Pancreas (tissue), 10 donors: ENCODE data around the gene TEKTIP1. TPM values are rescaled to one million over a fixed set of nuclear protein-coding genes. Genes with fewer than 3 reads are reported as not detected.

Source experiments
- ATAC-seq, 4 donors: fragments of 200-7000 bp; cut with Tn5 transposase; one replicate each; pipeline versions ENCODE4 v1.8.0 to v1.9.1; 2020; ENCODE audit warnings: mild to moderate bottlenecking in 4 of 4, moderate library complexity in 4 of 4
- DNase-seq, 6 donors: peaks; one replicate each; pipeline ENCODE4 v3.0.0-alpha.2; 2020
- FAIRE-seq: peaks from 2 replicates; lab custom pipeline; 2012; peaks lifted over from hg19 to GRCh38; lab: Jason Lieb, UNC
- H3K27ac ChIP-seq, 4 donors: fragments of 200-600 bp; sonication (generic); 1 replicate in 3 of 4; 2 replicates in 1 of 4; pipeline versions ENCODE4 v1.5.0 to v1.8.0; 2020
- H3K27me3 ChIP-seq, 4 donors: fragments of 200-600 bp; one replicate each; pipeline ENCODE4 v1.8.0; 2021
- H3K36me3 ChIP-seq, 3 donors: fragments of 200-600 bp; sonication (generic) in 1 of 3; one replicate each; pipeline versions ENCODE4 v1.5.0 to v1.8.0; 2020 to 2021
- H3K4me1 ChIP-seq, 3 donors: fragments of 200-600 bp; one replicate each; pipeline ENCODE4 v1.8.0; 2021
- H3K4me3 ChIP-seq, 4 donors: fragments of 200-600 bp; sonication (generic) in 2 of 4; one replicate each; pipeline versions ENCODE4 v1.5.0 to v1.8.0; 2020 to 2021
- H3K9me3 ChIP-seq, 4 donors: fragments of 200-600 bp; one replicate each; pipeline ENCODE4 v1.8.0; 2021
- WGBS, 2 donors: extraction: QIAGEN DNeasy Blood & Tissue Kit; methylation state at CpG; one replicate each; pipeline ENCODE4 v1.1.7; 2013; 5-methylcytosine and 5-hydroxymethylcytosine counted together
- intact Hi-C, 3 donors: fragments of 100-400 bp; cut with DNase I; formaldehyde crosslinking; loops; one replicate each; pipeline versions ENCODE4 v1.11.1 to v1.14.2; 2022
- polyA plus RNA-seq, 2 donors: library from polyadenylated mRNA; stranded (reverse); fragments of 200-250 nt; gene quantifications; one replicate each; pipeline ENCODE4 v1.2.3, GENCODE V29; 2013
- total RNA-seq, 6 donors: library from RNA; stranded (reverse); fragmentation: NEBNext Ultra II Directional in 4 of 6; extraction: Animal tissue kit (Norgen Biotek cat#: 25700) in 4 of 6; gene quantifications; one replicate each; pipeline versions ENCODE4 v1.2.1 to v1.2.4, GENCODE V29; 2021 to 2023
- TF ChIP-seq, protein P1 (sequence below), 4 donors: fragments of 200-600 bp; sonication (generic) in 3 of 4; IDR thresholded peaks; one replicate each; pipeline versions ENCODE4 v1.5.0 to v1.8.0; 2021; ENCODE audit warnings: antibody characterized with exemption in 4 of 4
- donor health status: healthy with polysubstance abuse.
- donor health status: DM: no; HTN: no; CAD: no; lungs with moderate emphysema.
- donor health status: DM: no; HTN: no; CAD: no.
- donor health status: control.
- donor health status: control.
- donor health status: Bipolar disorder and iron deficiency.
- donor health status: DM: yes; HTN: yes; CAD: no.
- donor health status: DM: no; HTN: no; CAD: no.
- donor health status: DM: no; HTN: no; CAD: no.
- donor health status: DM: yes; HTN: yes; CAD: no.

TEKTIP1 gene
- total and polyA plus RNA-seq, 8 donors: 0.73 to 5.6 (median 2.3) TPM

- DNase-seq (peak in 1 of 6 donors; percentile 50), ATAC-seq (no peak), FAIRE-seq (no peak)
- Histone ChIP-seq H3K36me3 (no peaks in the 10 kb centered on the region), H3K9me3 (no peaks in the 10 kb centered on the region), H3K4me3 (peak overlapping the region in 3 of 4 donors; percentile 76 to 95 (median 92)), H3K27ac (no peak overlapping the region), H3K4me1 (peaks cover 0 to 11% (median 8%) of the 10 kb centered on the region in 3 donors), H3K27me3 (no peaks in the 10 kb centered on the region)
- intact Hi-C loops: no loop called here
- 48 to 54% methylated on average over 15 of the region's 15 CpGs for WGBS, 2 donors
- TF ChIP-seq, protein P1, sequence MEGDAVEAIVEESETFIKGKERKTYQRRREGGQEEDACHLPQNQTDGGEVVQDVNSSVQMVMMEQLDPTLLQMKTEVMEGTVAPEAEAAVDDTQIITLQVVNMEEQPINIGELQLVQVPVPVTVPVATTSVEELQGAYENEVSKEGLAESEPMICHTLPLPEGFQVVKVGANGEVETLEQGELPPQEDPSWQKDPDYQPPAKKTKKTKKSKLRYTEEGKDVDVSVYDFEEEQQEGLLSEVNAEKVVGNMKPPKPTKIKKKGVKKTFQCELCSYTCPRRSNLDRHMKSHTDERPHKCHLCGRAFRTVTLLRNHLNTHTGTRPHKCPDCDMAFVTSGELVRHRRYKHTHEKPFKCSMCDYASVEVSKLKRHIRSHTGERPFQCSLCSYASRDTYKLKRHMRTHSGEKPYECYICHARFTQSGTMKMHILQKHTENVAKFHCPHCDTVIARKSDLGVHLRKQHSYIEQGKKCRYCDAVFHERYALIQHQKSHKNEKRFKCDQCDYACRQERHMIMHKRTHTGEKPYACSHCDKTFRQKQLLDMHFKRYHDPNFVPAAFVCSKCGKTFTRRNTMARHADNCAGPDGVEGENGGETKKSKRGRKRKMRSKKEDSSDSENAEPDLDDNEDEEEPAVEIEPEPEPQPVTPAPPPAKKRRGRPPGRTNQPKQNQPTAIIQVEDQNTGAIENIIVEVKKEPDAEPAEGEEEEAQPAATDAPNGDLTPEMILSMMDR (IDR thresholded peaks at IDR 0.05): no peak
Measured at GRCh38 chr19:3555653-3556422, 16.9 kb downstream of the TEKTIP1 start.

DNA sequence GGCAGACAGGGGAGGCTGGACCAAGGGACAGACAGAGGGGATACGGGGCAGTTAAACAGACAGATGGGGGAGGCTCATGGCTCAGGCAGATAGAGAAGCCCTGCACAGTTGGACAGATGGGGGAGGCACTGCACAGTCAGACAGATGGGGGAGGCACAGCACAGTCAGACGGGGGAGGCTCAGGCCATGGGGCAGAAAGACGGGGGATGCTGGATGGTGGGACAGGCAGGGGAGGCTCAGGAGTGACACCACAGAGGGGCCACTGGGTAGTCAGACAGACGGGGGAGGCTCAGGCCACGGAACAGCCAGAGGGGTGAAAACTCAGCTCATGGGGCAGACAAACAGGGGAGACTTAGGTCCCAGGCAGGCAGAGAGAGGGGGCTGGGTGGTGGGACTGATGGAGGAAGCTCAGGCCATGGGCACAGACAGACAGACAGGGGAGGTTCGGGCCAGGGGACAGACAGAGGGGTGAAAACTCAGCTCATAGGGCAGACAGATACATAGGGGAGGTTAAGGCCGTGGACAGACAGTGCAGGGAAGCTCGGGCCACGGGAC, 17.5 kb downstream of the TEKTIP1 start:
- no peak for ATAC-seq
- WGBS, 2 donors: 20 to 29% methylated on average over 9 of the region's 9 CpGs
- H3K36me3 ChIP-seq: no peaks in the 10 kb centered on the region
- FAIRE-seq: no peak
- no peaks in the 10 kb centered on the region for H3K9me3 ChIP-seq
- TF ChIP-seq, protein P1 (IDR thresholded peaks at IDR 0.05): no peak
- no peaks in the 10 kb centered on the region for H3K27me3 ChIP-seq
- peak in 2 of 6 donors; percentile 18 to 60 for DNase-seq
- peak overlapping the region; percentile 76 to 95 (median 88) for H3K4me3 ChIP-seq
- H3K27ac ChIP-seq: no peak overlapping the region
- peaks cover 0 to 11% (median 8%) of the 10 kb centered on the region in 3 donors for H3K4me1 ChIP-seq
- intact Hi-C loops: no loop called here

DNA sequence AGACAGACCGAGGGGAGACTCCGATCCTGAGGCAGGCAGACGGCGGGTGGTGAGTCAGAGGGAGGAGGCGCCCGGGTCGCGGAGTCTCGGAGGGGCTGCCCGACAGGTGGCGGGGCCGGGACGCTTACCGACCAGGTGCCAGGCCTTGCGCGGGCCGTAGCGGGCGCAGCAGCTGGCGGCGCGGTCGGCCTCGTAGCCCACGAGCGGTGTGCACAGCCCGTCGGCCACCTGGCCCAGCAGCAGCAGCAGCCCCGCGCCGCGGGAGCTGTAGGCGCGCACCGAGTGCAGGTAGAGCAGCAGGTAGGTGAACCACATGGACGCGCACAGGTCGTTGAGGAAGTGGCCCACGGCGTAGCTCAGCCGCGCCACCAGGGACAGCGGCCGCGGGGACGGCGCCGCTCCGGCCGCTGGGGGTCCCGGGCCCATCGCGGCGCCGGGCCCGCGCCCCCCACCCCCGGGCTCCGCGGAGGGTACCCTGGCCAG, 18.0 kb downstream of the TEKTIP1 start:
- H3K9me3 ChIP-seq: no peaks in the 10 kb centered on the region
- WGBS, 2 donors: 0% methylated on average over 34 to 60 of the region's 60 CpGs
- DNase-seq (peak in 5 of 6 donors; percentile 30 to 84 (median 70)), ATAC-seq (peak; percentile 5 to 45 (median 12)), FAIRE-seq (no peak)
- TF ChIP-seq, protein P1 (IDR thresholded peaks at IDR 0.05): no peak
- H3K36me3 ChIP-seq: no peaks in the 10 kb centered on the region
- peak overlapping the region in 1 of 4 donors; percentile 65 for H3K27ac ChIP-seq
- peak overlapping the region; percentile 76 to 95 (median 88) for H3K4me3 ChIP-seq
- intact Hi-C loops: no loop called here
- H3K27me3 ChIP-seq: no peaks in the 10 kb centered on the region
- peaks cover 0 to 11% (median 8%) of the 10 kb centered on the region in 3 donors for H3K4me1 ChIP-seq

DNA sequence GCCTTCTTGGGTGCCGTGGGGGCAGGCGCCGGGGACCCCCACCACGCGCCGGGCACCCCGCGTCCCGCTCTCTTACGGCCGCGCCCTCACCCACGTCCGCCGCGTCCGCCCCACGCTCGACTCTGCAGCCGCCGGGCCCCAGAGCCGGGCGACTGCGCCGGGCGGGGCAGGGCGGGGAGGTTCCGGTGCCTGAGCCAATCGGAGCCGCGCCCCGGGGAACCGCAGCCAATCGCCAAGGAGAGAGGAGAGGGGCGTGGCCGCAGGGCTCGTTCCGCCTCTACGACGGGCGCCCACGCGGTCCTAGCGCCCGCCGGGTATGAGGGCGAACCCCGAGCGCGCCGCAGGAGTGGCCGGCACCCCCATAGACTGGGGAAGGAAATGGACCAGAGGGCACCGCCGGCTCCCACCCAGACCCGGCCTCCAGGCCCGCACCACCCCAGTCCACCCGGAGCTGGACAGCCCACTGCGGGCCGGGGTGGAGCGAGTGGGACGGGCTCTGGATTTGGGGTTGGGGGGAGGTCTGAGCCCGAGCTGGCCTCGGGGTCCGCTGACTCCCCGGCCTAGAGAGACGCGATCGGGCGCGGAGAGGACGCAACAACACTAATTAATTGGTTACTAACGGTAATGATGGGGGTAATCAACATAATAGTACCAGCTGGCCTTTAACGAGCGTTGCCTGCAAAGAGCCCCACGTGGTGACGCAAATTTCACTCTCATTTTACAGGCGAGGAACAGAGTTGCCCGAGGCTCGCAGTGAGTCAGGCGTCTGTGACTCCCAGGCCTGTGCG, 18.7 kb downstream of the TEKTIP1 start, which contains the start of gene MFSD12:
Gene MFSD12, minus strand, starts transcription at position 126 of the 788 bp plus-strand sequence. CDS start 183 bp downstream, outside the sequence.
- ATAC-seq (peak; percentile 96 to 99 (median 98)), DNase-seq (peak; percentile 91 to 99 (median 96)), FAIRE-seq (no peak)
- Histone ChIP-seq H3K9me3 (no peaks in the 10 kb centered on the region), H3K4me3 (peak within 1 kb of the TSS; percentile 76 to 95 (median 88)), H3K4me1 (peaks cover 0 to 11% (median 8%) of the 10 kb centered on the region in 3 donors), H3K36me3 (no peaks in the 10 kb centered on the region), H3K27ac (peak within 1 kb of the TSS in 3 of 4 donors; percentile 28 to 70 (median 65)), H3K27me3 (no peaks in the 10 kb centered on the region)
- TF ChIP-seq, protein P1 (IDR thresholded peaks at IDR 0.05): no peak
- intact Hi-C loops: no loop called here
- WGBS, 2 donors: 1% methylated on average over 55 to 81 of the region's 81 CpGs
